Measurements from ENCODE around the gene API5. TPM values are rescaled to one million over a fixed set of nuclear protein-coding genes. Genes with fewer than 3 reads are reported as not detected.

API5 gene
- 66.5 TPM for total RNA-seq

GRCh38 chr11:43311791-43312607 is at the start of gene API5:
API5 (plus strand) TSS chr11:43311996; CDS start chr11:43312128, 132 bp downstream.
- intact Hi-C loops (cut with DNase I): loop anchor here (5.0 kb wide), 1 partner anchor 45 kb away; the partner anchor contains the start of gene TTC17
- H3K4me1 ChIP-seq: peaks cover 41% of the 10 kb centered on the region
- TF ChIP-seq CTCF (IDR thresholded peaks at IDR 0.05) (peak; percentile 35 to 89 (median 63)), POLR2A (IDR thresholded peaks at IDR 0.05) (no peak), POLR2AphosphoS5 (IDR thresholded peaks at IDR 0.05; ENCODE audit: insufficient read depth in 1 of 2, low read depth in 1 of 2) (peak; percentile 86)
- peak within 1 kb of the TSS; percentile 76 for H3K27ac ChIP-seq
- H3K36me3 ChIP-seq: no peaks in the 10 kb centered on the region
- DNase-seq (ENCODE audit: extremely low spot score in 2 of 2): peak in 1 of 2 donors; percentile 92
- no peaks in the 10 kb centered on the region for H3K9me3 ChIP-seq
- peak within 1 kb of the TSS; percentile 65 to 66 for H3K4me3 ChIP-seq
- H3K27me3 ChIP-seq: no peaks in the 10 kb centered on the region

- Histone ChIP-seq H3K4me3 (no peak overlapping the region), H3K27ac (no peak overlapping the region), H3K27me3 (no peaks in the 10 kb centered on the region), H3K36me3 (no peaks in the 10 kb centered on the region), H3K9me3 (no peaks in the 10 kb centered on the region), H3K4me1 (peaks cover 4% of the 10 kb centered on the region)
- intact Hi-C loops (cut with DNase I): no loop called here
- TF ChIP-seq POLR2A (IDR thresholded peaks at IDR 0.05) (no peak), POLR2AphosphoS5 (IDR thresholded peaks at IDR 0.05; ENCODE audit: insufficient read depth in 1 of 2, low read depth in 1 of 2) (no peak), CTCF (IDR thresholded peaks at IDR 0.05) (no peak)
- no peak for DNase-seq (ENCODE audit: extremely low spot score in 2 of 2)
These were observed 43.8 kb upstream of the API5 start for GRCh38 chr11:43267856-43268580.

- intact Hi-C loops (cut with DNase I): no loop called here
- no peaks in the 10 kb centered on the region for H3K27me3 ChIP-seq
- H3K4me3 ChIP-seq: no peak overlapping the region
- no peak for DNase-seq (ENCODE audit: extremely low spot score in 2 of 2)
- TF ChIP-seq CTCF (IDR thresholded peaks at IDR 0.05): no peak
- no peak for TF ChIP-seq POLR2A (IDR thresholded peaks at IDR 0.05)
- no peak for TF ChIP-seq POLR2AphosphoS5 (IDR thresholded peaks at IDR 0.05; ENCODE audit: insufficient read depth in 1 of 2, low read depth in 1 of 2)
- H3K36me3 ChIP-seq: no peaks in the 10 kb centered on the region
- no peak overlapping the region for H3K27ac ChIP-seq
- no peaks in the 10 kb centered on the region for H3K9me3 ChIP-seq
- H3K4me1 ChIP-seq: peaks cover 4% of the 10 kb centered on the region
These were observed 43.0 kb upstream of the API5 start for GRCh38 chr11:43268786-43269185.

- Histone ChIP-seq H3K27me3 (no peaks in the 10 kb centered on the region), H3K27ac (no peak overlapping the region), H3K4me3 (no peak overlapping the region), H3K36me3 (no peaks in the 10 kb centered on the region), H3K9me3 (no peaks in the 10 kb centered on the region), H3K4me1 (peaks cover 4% of the 10 kb centered on the region)
- TF ChIP-seq POLR2AphosphoS5 (IDR thresholded peaks at IDR 0.05; ENCODE audit: insufficient read depth in 1 of 2, low read depth in 1 of 2): no peak
- no peak for TF ChIP-seq POLR2A (IDR thresholded peaks at IDR 0.05)
- no peak for TF ChIP-seq CTCF (IDR thresholded peaks at IDR 0.05)
- DNase-seq (ENCODE audit: extremely low spot score in 2 of 2): no peak
- intact Hi-C loops (cut with DNase I): no loop called here
These were observed 42.4 kb upstream of the API5 start for GRCh38 chr11:43269254-43269918.

Measured in vagina (tissue), 2 donors.